Bronchial epithelial cell (primary cell): Measurements from ENCODE around the gene CDK11B. TPM values are rescaled to one million over a fixed set of nuclear protein-coding genes. Genes with fewer than 3 reads are reported as not detected.
"Not testable (repeated sequence)": the region's sequence is repeated elsewhere in the genome, so short reads cannot be mapped to it uniquely, and the experiment has no call there.

ENCODE experiments used
- DNase-seq: peaks from one replicate; pipeline ENCODE4 v3.0.0-alpha.2; 2010; ENCODE audit warnings: low read depth
- FAIRE-seq: peaks from 2 replicates; lab custom pipeline; 2011; peaks lifted over from hg19 to GRCh38; lab: Jason Lieb, UNC
- H3K27me3 ChIP-seq: 2 replicates; pipeline ENCODE4 v1.5.1; 2011; ENCODE audit warnings: low read length; ENCODE audit not compliant: control insufficient read depth, insufficient read depth
- H3K36me3 ChIP-seq: 2 replicates; pipeline ENCODE4 v1.5.1; 2011; ENCODE audit warnings: low read length; ENCODE audit not compliant: control insufficient read depth, insufficient read depth
- H3K4me3 ChIP-seq: 2 replicates; pipeline ENCODE4 v1.5.1; 2011; ENCODE audit warnings: mild to moderate bottlenecking, low read depth, low read length, control low read depth
- CTCF ChIP-seq: IDR thresholded peaks from 2 replicates; pipeline ENCODE4 v1.5.1; 2011; ENCODE audit warnings: mild to moderate bottlenecking, moderate library complexity, low read length, control low read depth, inconsistent platforms; ENCODE audit not compliant: insufficient read depth, severe bottlenecking
- total RNA-seq: library from RNA; depleted of rRNA; stranded (reverse); fragments of >200 nt; gene quantifications from 2 replicates; pipeline ENCODE4 v1.2.1, GENCODE V29; 2014

CDK11B gene
- total RNA-seq, 1 donor from 2014 or later: 5.0 TPM

GRCh38 chr1:1683104-1683905, 24.5 kb upstream of the CDK11B start:
- FAIRE-seq: no peak
- no peak for TF ChIP-seq CTCF
- no peak for DNase-seq
- Histone ChIP-seq H3K36me3 (peaks cover 7% of the 10 kb centered on the region), H3K27me3 (no peaks in the 10 kb centered on the region), H3K4me3 (no peak overlapping the region)

DNA sequence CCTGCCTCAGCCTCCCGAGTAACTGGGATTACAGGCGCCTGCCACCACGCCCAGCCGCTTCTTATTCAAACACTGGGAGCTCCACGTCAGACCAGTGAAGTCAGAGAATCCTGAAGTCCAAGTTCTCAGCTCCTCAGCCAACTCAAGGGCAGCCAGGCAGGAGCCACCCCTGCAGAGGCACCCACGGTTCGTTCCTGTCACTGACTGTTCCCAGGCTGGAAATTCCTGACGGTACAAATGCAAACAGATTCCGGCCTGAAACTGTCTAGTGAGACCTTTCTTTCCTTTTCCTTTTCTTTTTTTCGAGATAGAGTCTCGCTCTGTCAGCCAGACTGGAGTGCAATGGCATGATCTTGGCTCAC, 22.1 kb upstream of the CDK11B start:
- FAIRE-seq (no peak), DNase-seq (no peak)
- no peak for TF ChIP-seq CTCF
- H3K4me3 ChIP-seq: no peak overlapping the region
- no peaks in the 10 kb centered on the region for H3K27me3 ChIP-seq
- H3K36me3 ChIP-seq: peaks cover 7% of the 10 kb centered on the region

- TF ChIP-seq CTCF: no peak
- FAIRE-seq (no peak), DNase-seq (no peak)
- Histone ChIP-seq H3K27me3 (no peaks in the 10 kb centered on the region), H3K4me3 (no peak overlapping the region), H3K36me3 (peaks cover 7% of the 10 kb centered on the region)
Measured at GRCh38 chr1:1680031-1680911, 21.5 kb upstream of the CDK11B start.

- TF ChIP-seq CTCF: peak; percentile 21
- FAIRE-seq: no peak
- no peak for DNase-seq
- Histone ChIP-seq H3K4me3 (no peak overlapping the region), H3K36me3 (peaks cover 5% of the 10 kb centered on the region), H3K27me3 (no peaks in the 10 kb centered on the region)
Measured at GRCh38 chr1:1678581-1679380, 20.0 kb upstream of the CDK11B start.

GRCh38 chr1:1677718-1678580, 19.1 kb upstream of the CDK11B start:
- Histone ChIP-seq H3K27me3 (no peaks in the 10 kb centered on the region), H3K4me3 (no peak overlapping the region), H3K36me3 (peaks cover 5% of the 10 kb centered on the region)
- FAIRE-seq: no peak
- no peak for DNase-seq
- TF ChIP-seq CTCF: no peak

- DNase-seq, H3K4me3 ChIP-seq, FAIRE-seq, H3K27me3 ChIP-seq, H3K36me3 ChIP-seq: not testable (repeated sequence)
Measured at GRCh38 chr1:1676087-1676486, 17.3 kb upstream of the CDK11B start.

GRCh38 chr1:1675218-1675617, 16.4 kb upstream of the CDK11B start:
- not testable (repeated sequence) for H3K27me3 ChIP-seq, H3K4me3 ChIP-seq, H3K36me3 ChIP-seq, DNase-seq, FAIRE-seq
